Left hindlimb (tissue), 1 donor: ENCODE measurements around the gene BTRC.

Source experiments
- DNase-seq: peaks from one replicate; pipeline ENCODE4 v3.0.0-alpha.2; 2018

The BTRC gene

GRCh38 chr10:101446947-101447346 lies 93.0 kb downstream of the BTRC start:
- DNase-seq, result no peak

- no peak for DNase-seq
Observed at GRCh38 chr10:101447477-101447876, 93.5 kb downstream of the BTRC start.

- no peak for DNase-seq
Observed at GRCh38 chr10:101450277-101451080, 96.5 kb downstream of the BTRC start.

- no peak for DNase-seq
Observed at GRCh38 chr10:101451261-101451660, 97.3 kb downstream of the BTRC start.

- no peak for DNase-seq
Observed at GRCh38 chr10:101451667-101452069, 97.7 kb downstream of the BTRC start.

- DNase-seq, result no peak
Observed at GRCh38 chr10:101452176-101452575, 98.2 kb downstream of the BTRC start.

GRCh38 chr10:101452593-101452992 lies 98.6 kb downstream of the BTRC start:
- DNase-seq, result no peak

- no peak for DNase-seq
Observed at GRCh38 chr10:101453318-101453717, 99.4 kb downstream of the BTRC start.

GRCh38 chr10:101453791-101454718 lies 100.1 kb downstream of the BTRC start:
- no peak for DNase-seq

GRCh38 chr10:101458869-101459268 lies 104.9 kb downstream of the BTRC start:
- DNase-seq, result no peak

GRCh38 chr10:101464082-101464481 lies 110.1 kb downstream of the BTRC start:
- no peak for DNase-seq

GRCh38 chr10:101464599-101464998 lies 110.6 kb downstream of the BTRC start:
- no peak for DNase-seq

- no peak for DNase-seq
Observed at GRCh38 chr10:101466016-101466912, 112.3 kb downstream of the BTRC start.

GRCh38 chr10:101467286-101467770 lies 113.4 kb downstream of the BTRC start:
- no peak for DNase-seq

GRCh38 chr10:101468159-101468558 lies 114.2 kb downstream of the BTRC start:
- DNase-seq, result no peak

- no peak for DNase-seq
Observed at GRCh38 chr10:101476383-101476782, 122.4 kb downstream of the BTRC start.

GRCh38 chr10:101478956-101479355 lies 125.0 kb downstream of the BTRC start:
- DNase-seq, result no peak

GRCh38 chr10:101481256-101481655 lies 127.3 kb downstream of the BTRC start:
- DNase-seq, result no peak

GRCh38 chr10:101482568-101482967 lies 128.6 kb downstream of the BTRC start:
- no peak for DNase-seq

GRCh38 chr10:101484175-101484745 lies 130.3 kb downstream of the BTRC start:
- no peak for DNase-seq

- no peak for DNase-seq
Observed at GRCh38 chr10:101485207-101485606, 131.2 kb downstream of the BTRC start.
